ENCODE results near the gene NKTR.

DNA sequence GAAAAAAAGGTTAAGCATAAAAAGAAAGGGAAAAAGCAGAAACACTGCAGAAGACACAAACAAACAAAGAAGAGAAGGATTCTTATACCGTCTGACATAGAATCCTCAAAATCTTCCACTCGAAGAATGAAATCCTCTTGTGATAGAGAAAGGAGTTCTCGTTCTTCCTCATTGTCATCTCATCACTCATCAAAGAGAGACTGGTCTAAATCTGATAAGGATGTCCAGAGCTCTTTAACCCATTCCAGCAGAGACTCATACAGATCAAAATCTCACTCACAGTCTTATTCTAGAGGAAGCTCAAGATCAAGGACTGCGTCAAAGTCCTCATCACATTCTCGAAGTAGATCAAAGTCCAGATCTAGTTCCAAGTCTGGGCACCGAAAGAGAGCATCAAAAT, 36.5 kb downstream of the NKTR start:
- TF ChIP-seq ZEB1 (IDR thresholded peaks at IDR 0.05; ENCODE audit: insufficient replicate concordance, low read depth) (no peak), POLR2A (IDR thresholded peaks at IDR 0.05; ENCODE audit: insufficient read depth in 1 of 2, low read depth in 2 of 2, low read length in 2 of 2) (no peak), MXI1 (IDR thresholded peaks at IDR 0.05; ENCODE audit: borderline replicate concordance, low read depth, low read length) (no peak)
